Measurements from ENCODE around the gene SRSF1.
A peak's percentile ranks its signal among the peaks of the same experiment; 100 is the strongest.
"Not testable (repeated sequence)": the region's sequence is repeated elsewhere in the genome, so short reads cannot be mapped to it uniquely, and the experiment has no call there.

The SRSF1 gene

GRCh38 chr17:57988301-57989250 lies 18.5 kb downstream of the SRSF1 start:
- DNase-seq: peak; percentile 81

GRCh38 chr17:57987581-57988300 lies 19.3 kb downstream of the SRSF1 start, which contains the start of gene VEZF1:
Gene VEZF1, minus strand, starts transcription at chr17:57988254. Its CDS starts 143 bp downstream, at chr17:57988111.
- DNase-seq: peak; percentile 81

- peak; percentile 49 for DNase-seq
Observed at GRCh38 chr17:57986841-57987580, 20.0 kb downstream of the SRSF1 start.

- no peak for DNase-seq
Observed at GRCh38 chr17:57985675-57985974, 21.4 kb downstream of the SRSF1 start.

- no peak for DNase-seq
Observed at GRCh38 chr17:57984936-57985674, 21.9 kb downstream of the SRSF1 start.

GRCh38 chr17:57984261-57984890 lies 22.7 kb downstream of the SRSF1 start:
- no peak for DNase-seq

- DNase-seq: no peak
Observed at GRCh38 chr17:57983446-57983845, 23.6 kb downstream of the SRSF1 start.

GRCh38 chr17:57982452-57983170 lies 24.4 kb downstream of the SRSF1 start:
- no peak for DNase-seq

- DNase-seq: no peak
Observed at GRCh38 chr17:57980522-57980921, 26.5 kb downstream of the SRSF1 start.

- DNase-seq: no peak
Observed at GRCh38 chr17:57979076-57979475, 28.0 kb downstream of the SRSF1 start.

- DNase-seq: no peak
Observed at GRCh38 chr17:57976594-57976993, 30.5 kb downstream of the SRSF1 start.

- DNase-seq: no peak
Observed at GRCh38 chr17:57975044-57975443, 32.0 kb downstream of the SRSF1 start.

- not testable (repeated sequence) for DNase-seq
Observed at GRCh38 chr17:57974053-57974824, 32.8 kb downstream of the SRSF1 start.

- DNase-seq: no peak
Observed at GRCh38 chr17:57972151-57972550, 34.9 kb downstream of the SRSF1 start.

GRCh38 chr17:57971572-57971971 lies 35.5 kb downstream of the SRSF1 start:
- DNase-seq: no peak

- DNase-seq: no peak
Observed at GRCh38 chr17:57970710-57971109, 36.3 kb downstream of the SRSF1 start.

GRCh38 chr17:57968456-57968855 lies 38.6 kb downstream of the SRSF1 start:
- DNase-seq: no peak

GRCh38 chr17:57966875-57967274 lies 40.2 kb downstream of the SRSF1 start:
- DNase-seq: no peak

GRCh38 chr17:57966246-57966645 lies 40.8 kb downstream of the SRSF1 start:
- no peak for DNase-seq

- DNase-seq: no peak
Observed at GRCh38 chr17:57965521-57966160, 41.4 kb downstream of the SRSF1 start.
